BJ (cell line): Measurements from ENCODE around the gene TACR1. TPM values are rescaled to one million over a fixed set of nuclear protein-coding genes. Genes with fewer than 3 reads are reported as not detected.
A peak's percentile ranks its signal among the peaks of the same experiment; 100 is the strongest.
"Not testable (repeated sequence)": the region's sequence is repeated elsewhere in the genome, so short reads cannot be mapped to it uniquely, and the experiment has no call there.

ENCODE experiments used
- CTCF ChIA-PET: fragments of 350-600 bp; formaldehyde crosslinking; extraction: SDS; loops from one replicate; lab custom pipeline; 2021; ENCODE audit warnings: antibody characterized with exemption, inconsistent platforms; lab: Yijun Ruan, JAX
- POLR2A ChIA-PET: fragments of 300-600 bp; sonication (Branson Sonifier 250); formaldehyde crosslinking; extraction: SDS; loops from one replicate; lab custom pipeline; 2021; ENCODE audit warnings: antibody characterized with exemption; lab: Charles Lee
- DNase-seq: peaks from one replicate; pipeline ENCODE4 v3.0.0-alpha.2; 2011; ENCODE audit warnings: low read depth
- H3K27me3 ChIP-seq: 2 replicates; pipeline ENCODE4 v1.6.0; 2011; ENCODE audit warnings: low read length; ENCODE audit not compliant: control insufficient read depth, insufficient read depth
- H3K36me3 ChIP-seq: 2 replicates; pipeline ENCODE4 v1.5.1; 2011; ENCODE audit warnings: low read length; ENCODE audit not compliant: control insufficient read depth, insufficient read depth
- H3K4me3 ChIP-seq: 2 replicates; pipeline ENCODE4 v1.5.1; 2011; ENCODE audit warnings: low read depth, mild to moderate bottlenecking, control low read depth, low read length
- polyA plus RNA-seq: library from polyadenylated mRNA; depleted of rRNA; stranded (reverse); fragments of >200 nt; gene quantifications from 2 replicates; pipeline ENCODE4 v1.2.3, GENCODE V29; 2011
- TF ChIP-seq, protein P1 (sequence below): IDR thresholded peaks from 2 replicates; pipeline ENCODE4 v1.5.1; 2011; ENCODE audit warnings: low read depth, mild to moderate bottlenecking, control low read depth, inconsistent platforms, low read length, moderate library complexity; ENCODE audit not compliant: insufficient read depth

The TACR1 gene
- polyA plus RNA-seq, 1 experiment: 0.07 TPM

- no peak overlapping the region for H3K4me3 ChIP-seq
- CTCF ChIA-PET: interaction anchor here (0.6 to 3.8 kb wide), 31 partner anchors 9 to 374 kb away, joined by 3 to 37 read pairs (median 4); partner anchors contain the start of gene TACR1
- no peaks in the 10 kb centered on the region for H3K36me3 ChIP-seq
- TF ChIP-seq, protein P1, sequence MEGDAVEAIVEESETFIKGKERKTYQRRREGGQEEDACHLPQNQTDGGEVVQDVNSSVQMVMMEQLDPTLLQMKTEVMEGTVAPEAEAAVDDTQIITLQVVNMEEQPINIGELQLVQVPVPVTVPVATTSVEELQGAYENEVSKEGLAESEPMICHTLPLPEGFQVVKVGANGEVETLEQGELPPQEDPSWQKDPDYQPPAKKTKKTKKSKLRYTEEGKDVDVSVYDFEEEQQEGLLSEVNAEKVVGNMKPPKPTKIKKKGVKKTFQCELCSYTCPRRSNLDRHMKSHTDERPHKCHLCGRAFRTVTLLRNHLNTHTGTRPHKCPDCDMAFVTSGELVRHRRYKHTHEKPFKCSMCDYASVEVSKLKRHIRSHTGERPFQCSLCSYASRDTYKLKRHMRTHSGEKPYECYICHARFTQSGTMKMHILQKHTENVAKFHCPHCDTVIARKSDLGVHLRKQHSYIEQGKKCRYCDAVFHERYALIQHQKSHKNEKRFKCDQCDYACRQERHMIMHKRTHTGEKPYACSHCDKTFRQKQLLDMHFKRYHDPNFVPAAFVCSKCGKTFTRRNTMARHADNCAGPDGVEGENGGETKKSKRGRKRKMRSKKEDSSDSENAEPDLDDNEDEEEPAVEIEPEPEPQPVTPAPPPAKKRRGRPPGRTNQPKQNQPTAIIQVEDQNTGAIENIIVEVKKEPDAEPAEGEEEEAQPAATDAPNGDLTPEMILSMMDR: peak; percentile 84
- POLR2A ChIA-PET: no interaction called here
- no peak for DNase-seq
- no peaks in the 10 kb centered on the region for H3K27me3 ChIP-seq
Measured at GRCh38 chr2:75064691-75065396, 134.5 kb downstream of the TACR1 start.

DNA sequence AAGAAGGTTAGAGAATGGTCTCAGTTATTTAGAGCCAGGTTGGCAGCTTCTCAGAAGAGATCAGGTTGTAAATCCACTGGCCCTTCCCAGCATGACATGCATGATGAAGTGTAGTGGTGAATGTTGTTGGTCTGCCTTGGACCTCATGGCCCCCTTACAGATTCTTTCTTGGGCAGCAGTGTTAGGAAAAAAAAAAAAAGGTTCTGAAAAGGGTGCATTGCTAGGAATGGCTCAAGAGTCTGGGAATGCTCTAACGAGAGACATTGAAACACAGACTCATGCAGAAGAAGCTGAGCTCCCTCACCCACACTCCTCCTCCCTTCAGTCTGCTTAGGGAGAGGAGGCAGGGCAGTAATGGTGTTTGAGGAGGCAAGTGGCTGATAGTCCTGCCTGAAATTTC is 135.4 kb downstream of the TACR1 start:
- Histone ChIP-seq H3K4me3 (no peak overlapping the region), H3K27me3 (no peaks in the 10 kb centered on the region), H3K36me3 (no peaks in the 10 kb centered on the region)
- ChIA-PET CTCF (interaction anchor here (0.6 to 3.8 kb wide), 21 partner anchors 8 to 370 kb away, joined by 3 to 37 read pairs (median 5); partner anchors contain the start of gene TACR1), POLR2A (no interaction called here)
- TF ChIP-seq, protein P1: no peak
- no peak for DNase-seq

DNA sequence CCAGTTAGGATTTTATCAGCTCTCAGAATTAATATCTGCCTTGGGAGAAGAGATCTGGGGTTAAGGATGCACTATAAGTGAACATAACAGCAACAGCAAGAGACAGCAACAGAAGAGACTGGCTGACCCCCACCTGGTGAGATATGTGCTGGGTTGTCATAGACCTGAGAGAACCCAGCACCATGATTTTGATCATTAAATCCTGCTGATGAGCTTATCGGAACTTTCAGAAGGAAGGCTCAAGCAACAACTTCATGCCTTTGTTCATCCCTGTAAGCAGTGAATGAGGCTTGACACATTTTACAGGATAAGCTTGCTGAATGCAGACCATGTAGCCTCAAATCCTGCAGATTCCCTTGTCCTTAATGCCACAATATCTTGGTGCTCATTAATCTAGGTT is 140.9 kb downstream of the TACR1 start:
- CTCF ChIA-PET: interaction anchor here (1.2 kb wide), 1 partner anchor 84 kb away, joined by 4 read pairs; no protein-coding TSS in a partner anchor
- Histone ChIP-seq H3K27me3 (no peaks in the 10 kb centered on the region), H3K4me3 (no peak overlapping the region), H3K36me3 (no peaks in the 10 kb centered on the region)
- TF ChIP-seq, protein P1: no peak
- POLR2A ChIA-PET: no interaction called here
- no peak for DNase-seq

DNA sequence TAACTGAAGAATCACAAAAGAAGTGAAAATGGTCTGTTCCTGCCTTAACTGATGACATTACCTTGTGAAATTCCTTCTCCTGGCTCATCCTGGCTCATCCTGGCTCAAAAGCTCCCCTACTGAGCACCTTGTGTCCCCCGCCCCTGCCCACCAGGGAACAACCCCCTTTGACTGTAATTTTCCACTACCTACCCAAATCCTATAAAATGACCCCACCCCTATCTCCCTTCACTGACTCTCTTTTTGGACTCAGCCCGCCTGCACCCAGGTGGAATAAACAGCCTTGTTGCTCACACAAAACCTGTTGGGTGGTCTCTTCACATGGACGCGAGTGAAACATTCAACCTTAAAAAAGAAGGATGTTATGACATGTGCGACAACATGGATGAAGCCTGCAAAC is 142.2 kb downstream of the TACR1 start:
- H3K4me3 ChIP-seq, POLR2A ChIA-PET, DNase-seq, H3K36me3 ChIP-seq, H3K27me3 ChIP-seq: not testable (repeated sequence)
- CTCF ChIA-PET: interaction anchor here (1.0 to 1.7 kb wide), 2 partner anchors 9 to 358 kb away, joined by 3 to 4 read pairs; no protein-coding TSS in a partner anchor

DNA sequence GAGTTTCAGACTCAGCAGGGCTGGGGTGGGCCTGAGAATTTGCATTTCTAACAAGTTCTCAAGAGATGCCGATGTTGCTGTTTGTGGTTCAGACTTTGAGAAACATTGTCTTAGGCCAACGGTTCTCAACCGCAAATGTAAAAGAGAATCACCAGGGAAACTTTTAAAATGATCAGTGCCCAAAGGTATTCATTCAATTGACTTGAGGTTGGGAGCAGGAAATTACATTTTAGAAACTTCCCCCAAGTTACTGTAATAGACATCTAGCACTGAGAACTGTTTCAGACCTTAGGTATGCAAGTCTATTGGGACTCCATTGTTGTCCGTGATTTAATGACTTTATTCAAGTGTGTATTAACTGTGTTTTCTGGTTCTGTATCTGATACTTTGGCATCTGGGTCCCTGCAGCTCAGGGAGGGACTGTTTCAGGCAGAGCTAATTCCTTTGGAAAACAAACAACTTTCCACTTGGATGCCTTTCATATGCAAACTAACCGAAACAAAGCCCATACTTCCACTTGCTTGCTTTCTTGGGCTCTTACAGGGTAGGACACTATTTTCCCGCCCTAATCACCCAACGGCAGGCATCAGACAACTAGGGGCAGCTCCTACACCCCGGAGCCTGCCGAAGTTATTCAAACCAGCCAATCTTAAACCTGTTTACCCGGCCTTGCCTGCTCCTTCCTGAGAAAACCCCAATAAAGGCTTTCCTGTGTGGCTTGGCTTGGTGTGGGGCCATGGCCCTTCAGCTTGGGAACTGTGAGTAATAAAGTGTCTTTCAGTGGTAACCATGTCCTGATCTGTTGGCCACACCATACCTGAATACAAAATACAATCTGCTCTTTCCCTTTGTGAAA is 143.3 kb downstream of the TACR1 start:
- CTCF ChIA-PET: interaction anchor here (1.0 to 2.9 kb wide), 5 partner anchors 8 to 359 kb away, joined by 3 to 9 read pairs (median 4); no protein-coding TSS in a partner anchor
- no peaks in the 10 kb centered on the region for H3K27me3 ChIP-seq
- POLR2A ChIA-PET: no interaction called here
- H3K36me3 ChIP-seq: no peaks in the 10 kb centered on the region
- TF ChIP-seq, protein P1: no peak
- DNase-seq: no peak
- no peak overlapping the region for H3K4me3 ChIP-seq
